WTC11 (cell line): ENCODE results near the gene WDR46.

Experiments used
- ESRRA ChIP-seq: sonication (generic); formaldehyde crosslinking; IDR thresholded peaks from 2 replicates; pipeline ENCODE4 v1.8.1; 2022; ENCODE audit warnings: mild to moderate bottlenecking, missing genetic modification reagents, borderline replicate concordance
- TP53 ChIP-seq: sonication (generic); formaldehyde crosslinking; IDR thresholded peaks from 2 replicates; pipeline ENCODE4 v1.8.1; 2023; ENCODE audit warnings: mild to moderate bottlenecking, missing genetic modification reagents
- TF ChIP-seq, protein P1 (sequence below): sonication (generic); formaldehyde crosslinking; IDR thresholded peaks from 2 replicates; pipeline ENCODE4 v1.8.0; 2022; ENCODE audit warnings: mild to moderate bottlenecking, missing genetic modification reagents
- TF ChIP-seq, protein P2 (sequence below): sonication (generic); formaldehyde crosslinking; IDR thresholded peaks from 2 replicates; pipeline ENCODE4 v1.8.1; 2023; ENCODE audit warnings: mild to moderate bottlenecking, missing genetic modification reagents, moderate library complexity
- TF ChIP-seq, protein P3 (sequence below): fragments of 200-600 bp; IDR thresholded peaks from 2 replicates; pipeline ENCODE4 v1.8.0; 2022; ENCODE audit warnings: antibody characterized with exemption

- no peak for TF ChIP-seq TP53 (CRISPR knock-in tag)
- TF ChIP-seq, protein P1, sequence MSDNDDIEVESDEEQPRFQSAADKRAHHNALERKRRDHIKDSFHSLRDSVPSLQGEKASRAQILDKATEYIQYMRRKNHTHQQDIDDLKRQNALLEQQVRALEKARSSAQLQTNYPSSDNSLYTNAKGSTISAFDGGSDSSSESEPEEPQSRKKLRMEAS (CRISPR knock-in tag): no peak
- TF ChIP-seq, protein P2, sequence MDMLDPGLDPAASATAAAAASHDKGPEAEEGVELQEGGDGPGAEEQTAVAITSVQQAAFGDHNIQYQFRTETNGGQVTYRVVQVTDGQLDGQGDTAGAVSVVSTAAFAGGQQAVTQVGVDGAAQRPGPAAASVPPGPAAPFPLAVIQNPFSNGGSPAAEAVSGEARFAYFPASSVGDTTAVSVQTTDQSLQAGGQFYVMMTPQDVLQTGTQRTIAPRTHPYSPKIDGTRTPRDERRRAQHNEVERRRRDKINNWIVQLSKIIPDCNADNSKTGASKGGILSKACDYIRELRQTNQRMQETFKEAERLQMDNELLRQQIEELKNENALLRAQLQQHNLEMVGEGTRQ (CRISPR knock-in tag): no peak
- no peak for TF ChIP-seq ESRRA
- TF ChIP-seq, protein P3, sequence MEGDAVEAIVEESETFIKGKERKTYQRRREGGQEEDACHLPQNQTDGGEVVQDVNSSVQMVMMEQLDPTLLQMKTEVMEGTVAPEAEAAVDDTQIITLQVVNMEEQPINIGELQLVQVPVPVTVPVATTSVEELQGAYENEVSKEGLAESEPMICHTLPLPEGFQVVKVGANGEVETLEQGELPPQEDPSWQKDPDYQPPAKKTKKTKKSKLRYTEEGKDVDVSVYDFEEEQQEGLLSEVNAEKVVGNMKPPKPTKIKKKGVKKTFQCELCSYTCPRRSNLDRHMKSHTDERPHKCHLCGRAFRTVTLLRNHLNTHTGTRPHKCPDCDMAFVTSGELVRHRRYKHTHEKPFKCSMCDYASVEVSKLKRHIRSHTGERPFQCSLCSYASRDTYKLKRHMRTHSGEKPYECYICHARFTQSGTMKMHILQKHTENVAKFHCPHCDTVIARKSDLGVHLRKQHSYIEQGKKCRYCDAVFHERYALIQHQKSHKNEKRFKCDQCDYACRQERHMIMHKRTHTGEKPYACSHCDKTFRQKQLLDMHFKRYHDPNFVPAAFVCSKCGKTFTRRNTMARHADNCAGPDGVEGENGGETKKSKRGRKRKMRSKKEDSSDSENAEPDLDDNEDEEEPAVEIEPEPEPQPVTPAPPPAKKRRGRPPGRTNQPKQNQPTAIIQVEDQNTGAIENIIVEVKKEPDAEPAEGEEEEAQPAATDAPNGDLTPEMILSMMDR: no peak
Measured at GRCh38 chr6:33317419-33317668, 28.3 kb upstream of the WDR46 start.
